SK-N-SH (cell line): ENCODE results near the gene EPHA5.

Experiments
- ELF1 ChIP-seq: IDR thresholded peaks from 2 replicates; pipeline ENCODE4 v1.4.0; 2012
- EP300 ChIP-seq, 2 experiments: IDR thresholded peaks; 2 replicates each; pipeline versions ENCODE4 v1.4.0 to v1.6.1; 2012; ENCODE audit warnings: borderline replicate concordance in 1 of 2, low read depth in 1 of 2, low read length in 1 of 2
- EZH2phosphoT487 ChIP-seq: fragments of 200-600 bp; sonication (generic); IDR thresholded peaks from 2 replicates; pipeline ENCODE4 v1.6.1; 2017; ENCODE audit warnings: low read depth, mixed run types, mild to moderate bottlenecking, antibody characterized with exemption, moderate library complexity, borderline replicate concordance
- FOSL2 ChIP-seq: IDR thresholded peaks from 2 replicates; pipeline ENCODE4 v1.4.0; 2012; ENCODE audit warnings: low read depth, mild to moderate bottlenecking, moderate library complexity, borderline replicate concordance
- GABPA ChIP-seq: IDR thresholded peaks from 2 replicates; pipeline ENCODE4 v1.4.0; 2012; ENCODE audit warnings: low read depth, mild to moderate bottlenecking
- GATA2 ChIP-seq: sonication (generic); formaldehyde crosslinking; IDR thresholded peaks from 2 replicates; pipeline ENCODE4 v1.5.0; 2020; ENCODE audit warnings: mild to moderate bottlenecking, missing genetic modification reagents
- POLR2AphosphoS5 ChIP-seq: IDR thresholded peaks from 2 replicates; pipeline ENCODE4 v1.6.1; 2012; ENCODE audit warnings: low read depth, low read length
- YY1 ChIP-seq: IDR thresholded peaks from 2 replicates; pipeline ENCODE4 v1.4.0; 2012; ENCODE audit warnings: low read depth, mild to moderate bottlenecking
- TF ChIP-seq, protein P1 (sequence below): fragments of 200-600 bp; sonication (generic); IDR thresholded peaks from 2 replicates; pipeline ENCODE4 v1.6.1; 2017; ENCODE audit warnings: antibody characterized with exemption, mild to moderate bottlenecking, moderate library complexity
- TF ChIP-seq, protein P2 (sequence below): IDR thresholded peaks from 2 replicates; pipeline ENCODE4 v1.6.1; 2012; ENCODE audit warnings: mild to moderate bottlenecking, low read depth, low read length, moderate library complexity
- TF ChIP-seq, protein P3 (sequence below): IDR thresholded peaks from 2 replicates; pipeline ENCODE4 v1.4.0; 2012; ENCODE audit warnings: low read depth, borderline replicate concordance

DNA sequence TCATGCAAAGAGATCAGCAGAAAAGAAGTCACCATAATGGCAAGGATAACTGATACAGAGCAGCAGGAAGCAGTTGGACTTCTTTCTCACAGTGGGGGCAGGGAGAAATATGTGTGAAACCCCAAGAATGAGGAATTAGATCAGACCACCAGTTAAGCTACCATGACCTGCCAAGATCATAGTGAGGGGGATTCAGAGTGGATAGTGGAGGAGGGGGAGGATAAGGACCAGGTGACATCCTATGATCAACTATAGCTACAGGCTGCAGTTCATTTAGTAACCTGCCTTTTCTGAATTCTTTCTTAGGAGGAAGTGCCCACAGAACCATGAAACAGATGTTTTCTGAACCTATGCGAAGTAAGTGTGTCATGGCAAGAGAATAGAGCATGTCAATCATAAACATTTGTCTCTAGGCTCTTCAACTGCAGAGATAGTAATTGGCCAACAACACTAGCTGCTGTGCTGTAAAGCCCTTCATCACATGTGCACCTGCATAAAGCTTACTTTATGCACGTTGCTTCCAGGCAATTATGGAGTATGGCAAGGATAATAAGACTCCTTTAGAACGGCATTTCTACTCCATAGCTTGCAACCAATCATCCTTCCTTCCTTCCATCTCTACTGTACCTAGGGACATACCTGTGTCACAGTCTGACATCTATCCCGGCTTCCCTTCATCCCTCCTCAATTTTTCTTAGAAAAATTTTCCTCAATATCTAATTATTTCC, 329.7 kb downstream of the EPHA5 start:
- no peak for TF ChIP-seq POLR2AphosphoS5
- TF ChIP-seq, protein P1, sequence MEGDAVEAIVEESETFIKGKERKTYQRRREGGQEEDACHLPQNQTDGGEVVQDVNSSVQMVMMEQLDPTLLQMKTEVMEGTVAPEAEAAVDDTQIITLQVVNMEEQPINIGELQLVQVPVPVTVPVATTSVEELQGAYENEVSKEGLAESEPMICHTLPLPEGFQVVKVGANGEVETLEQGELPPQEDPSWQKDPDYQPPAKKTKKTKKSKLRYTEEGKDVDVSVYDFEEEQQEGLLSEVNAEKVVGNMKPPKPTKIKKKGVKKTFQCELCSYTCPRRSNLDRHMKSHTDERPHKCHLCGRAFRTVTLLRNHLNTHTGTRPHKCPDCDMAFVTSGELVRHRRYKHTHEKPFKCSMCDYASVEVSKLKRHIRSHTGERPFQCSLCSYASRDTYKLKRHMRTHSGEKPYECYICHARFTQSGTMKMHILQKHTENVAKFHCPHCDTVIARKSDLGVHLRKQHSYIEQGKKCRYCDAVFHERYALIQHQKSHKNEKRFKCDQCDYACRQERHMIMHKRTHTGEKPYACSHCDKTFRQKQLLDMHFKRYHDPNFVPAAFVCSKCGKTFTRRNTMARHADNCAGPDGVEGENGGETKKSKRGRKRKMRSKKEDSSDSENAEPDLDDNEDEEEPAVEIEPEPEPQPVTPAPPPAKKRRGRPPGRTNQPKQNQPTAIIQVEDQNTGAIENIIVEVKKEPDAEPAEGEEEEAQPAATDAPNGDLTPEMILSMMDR = no peak
- TF ChIP-seq, protein P2, sequence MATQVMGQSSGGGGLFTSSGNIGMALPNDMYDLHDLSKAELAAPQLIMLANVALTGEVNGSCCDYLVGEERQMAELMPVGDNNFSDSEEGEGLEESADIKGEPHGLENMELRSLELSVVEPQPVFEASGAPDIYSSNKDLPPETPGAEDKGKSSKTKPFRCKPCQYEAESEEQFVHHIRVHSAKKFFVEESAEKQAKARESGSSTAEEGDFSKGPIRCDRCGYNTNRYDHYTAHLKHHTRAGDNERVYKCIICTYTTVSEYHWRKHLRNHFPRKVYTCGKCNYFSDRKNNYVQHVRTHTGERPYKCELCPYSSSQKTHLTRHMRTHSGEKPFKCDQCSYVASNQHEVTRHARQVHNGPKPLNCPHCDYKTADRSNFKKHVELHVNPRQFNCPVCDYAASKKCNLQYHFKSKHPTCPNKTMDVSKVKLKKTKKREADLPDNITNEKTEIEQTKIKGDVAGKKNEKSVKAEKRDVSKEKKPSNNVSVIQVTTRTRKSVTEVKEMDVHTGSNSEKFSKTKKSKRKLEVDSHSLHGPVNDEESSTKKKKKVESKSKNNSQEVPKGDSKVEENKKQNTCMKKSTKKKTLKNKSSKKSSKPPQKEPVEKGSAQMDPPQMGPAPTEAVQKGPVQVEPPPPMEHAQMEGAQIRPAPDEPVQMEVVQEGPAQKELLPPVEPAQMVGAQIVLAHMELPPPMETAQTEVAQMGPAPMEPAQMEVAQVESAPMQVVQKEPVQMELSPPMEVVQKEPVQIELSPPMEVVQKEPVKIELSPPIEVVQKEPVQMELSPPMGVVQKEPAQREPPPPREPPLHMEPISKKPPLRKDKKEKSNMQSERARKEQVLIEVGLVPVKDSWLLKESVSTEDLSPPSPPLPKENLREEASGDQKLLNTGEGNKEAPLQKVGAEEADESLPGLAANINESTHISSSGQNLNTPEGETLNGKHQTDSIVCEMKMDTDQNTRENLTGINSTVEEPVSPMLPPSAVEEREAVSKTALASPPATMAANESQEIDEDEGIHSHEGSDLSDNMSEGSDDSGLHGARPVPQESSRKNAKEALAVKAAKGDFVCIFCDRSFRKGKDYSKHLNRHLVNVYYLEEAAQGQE = no peak
- TF ChIP-seq EP300 (IDR thresholded peaks at IDR 0.05; ENCODE audit: borderline replicate concordance in 1 of 2, low read depth in 1 of 2, low read length in 1 of 2) = no peak
- no peak for TF ChIP-seq YY1
- TF ChIP-seq, protein P3, sequence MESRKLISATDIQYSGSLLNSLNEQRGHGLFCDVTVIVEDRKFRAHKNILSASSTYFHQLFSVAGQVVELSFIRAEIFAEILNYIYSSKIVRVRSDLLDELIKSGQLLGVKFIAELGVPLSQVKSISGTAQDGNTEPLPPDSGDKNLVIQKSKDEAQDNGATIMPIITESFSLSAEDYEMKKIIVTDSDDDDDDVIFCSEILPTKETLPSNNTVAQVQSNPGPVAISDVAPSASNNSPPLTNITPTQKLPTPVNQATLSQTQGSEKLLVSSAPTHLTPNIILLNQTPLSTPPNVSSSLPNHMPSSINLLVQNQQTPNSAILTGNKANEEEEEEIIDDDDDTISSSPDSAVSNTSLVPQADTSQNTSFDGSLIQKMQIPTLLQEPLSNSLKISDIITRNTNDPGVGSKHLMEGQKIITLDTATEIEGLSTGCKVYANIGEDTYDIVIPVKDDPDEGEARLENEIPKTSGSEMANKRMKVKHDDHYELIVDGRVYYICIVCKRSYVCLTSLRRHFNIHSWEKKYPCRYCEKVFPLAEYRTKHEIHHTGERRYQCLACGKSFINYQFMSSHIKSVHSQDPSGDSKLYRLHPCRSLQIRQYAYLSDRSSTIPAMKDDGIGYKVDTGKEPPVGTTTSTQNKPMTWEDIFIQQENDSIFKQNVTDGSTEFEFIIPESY = no peak
- no peak for TF ChIP-seq GABPA
- no peak for TF ChIP-seq EZH2phosphoT487
- TF ChIP-seq ELF1 = no peak
- no peak for TF ChIP-seq FOSL2
- TF ChIP-seq GATA2 = no peak
